CD4-positive, alpha-beta T cell treated with Interleukin-2 at 100 ng/mL for 4 hours (primary cell): ENCODE results near the gene GHRHR.

ENCODE experiments used
- DNase-seq: peaks from one replicate; pipeline ENCODE4 v3.0.0-alpha.2; 2020; ENCODE audit warnings: low spot score

Gene GHRHR

GRCh38 chr7:30963842-30964241, at the start of gene GHRHR:
Gene GHRHR (plus strand): TSS chr7:30963953. CDS start chr7:30964069, 116 bp downstream.
- DNase-seq = no peak

- no peak for DNase-seq
Measured at GRCh38 chr7:30914596-30914995, 49.2 kb upstream of the GHRHR start.

GRCh38 chr7:30915005-30915601, 48.6 kb upstream of the GHRHR start:
- no peak for DNase-seq

- DNase-seq = no peak
Measured at GRCh38 chr7:30915751-30916150, 48.0 kb upstream of the GHRHR start.

GRCh38 chr7:30916255-30916654, 47.5 kb upstream of the GHRHR start:
- no peak for DNase-seq

- DNase-seq = no peak
Measured at GRCh38 chr7:30916767-30917166, 47.0 kb upstream of the GHRHR start.

- DNase-seq = no peak
Measured at GRCh38 chr7:30917216-30917893, 46.4 kb upstream of the GHRHR start.

- no peak for DNase-seq
Measured at GRCh38 chr7:30918676-30919075, 45.1 kb upstream of the GHRHR start.

GRCh38 chr7:30920021-30920583, 43.7 kb upstream of the GHRHR start:
- no peak for DNase-seq

- DNase-seq = no peak
Measured at GRCh38 chr7:30920584-30921539, 42.9 kb upstream of the GHRHR start.

- DNase-seq = no peak
Measured at GRCh38 chr7:30921540-30922401, 42.0 kb upstream of the GHRHR start.

GRCh38 chr7:30922596-30922995, 41.2 kb upstream of the GHRHR start:
- DNase-seq = no peak

- no peak for DNase-seq
Measured at GRCh38 chr7:30923009-30923773, 40.6 kb upstream of the GHRHR start.

GRCh38 chr7:30923774-30924413, 39.9 kb upstream of the GHRHR start:
- DNase-seq = no peak

GRCh38 chr7:30924624-30925023, 39.1 kb upstream of the GHRHR start:
- DNase-seq = no peak

- no peak for DNase-seq
Measured at GRCh38 chr7:30925117-30925516, 38.6 kb upstream of the GHRHR start.

- DNase-seq = no peak
Measured at GRCh38 chr7:30925913-30926312, 37.8 kb upstream of the GHRHR start.

- DNase-seq = no peak
Measured at GRCh38 chr7:30926313-30926712, 37.4 kb upstream of the GHRHR start.

GRCh38 chr7:30927040-30927439, 36.7 kb upstream of the GHRHR start:
- DNase-seq = no peak

- no peak for DNase-seq
Measured at GRCh38 chr7:30927559-30927958, 36.2 kb upstream of the GHRHR start.
